ENCODE measurements around the gene MDN1.

MDN1 gene

GRCh38 chr6:89596484-89596883 lies 223.1 kb downstream of the MDN1 start:
- no peak overlapping the region for H3K4me3 ChIP-seq (ENCODE audit: low read depth, low read length)
- TF ChIP-seq CTCF (IDR thresholded peaks at IDR 0.05; ENCODE audit: borderline replicate concordance, insufficient read depth, low read depth, low read length), result no peak

GRCh38 chr6:89596056-89596455 lies 223.5 kb downstream of the MDN1 start:
- H3K4me3 ChIP-seq (ENCODE audit: low read depth, low read length), result no peak overlapping the region
- TF ChIP-seq CTCF (IDR thresholded peaks at IDR 0.05; ENCODE audit: borderline replicate concordance, insufficient read depth, low read depth, low read length), result no peak
